HS-5 (cell line): ENCODE results near the gene CNTNAP2.

ENCODE experiments used
- DNase-seq: peaks from one replicate; pipeline ENCODE4 v3.0.0-alpha.2; 2012; ENCODE audit warnings: low read depth

Gene CNTNAP2

GRCh38 chr7:148211740-148212151 is 2095.1 kb downstream of the CNTNAP2 start:
- no peak for DNase-seq

- DNase-seq, result no peak
Observed at GRCh38 chr7:148212731-148213130, 2096.1 kb downstream of the CNTNAP2 start.

- no peak for DNase-seq
Observed at GRCh38 chr7:148214101-148214500, 2097.5 kb downstream of the CNTNAP2 start.

- DNase-seq, result no peak
Observed at GRCh38 chr7:148218603-148219002, 2102.0 kb downstream of the CNTNAP2 start.

- no peak for DNase-seq
Observed at GRCh38 chr7:148222721-148223120, 2106.1 kb downstream of the CNTNAP2 start.

GRCh38 chr7:148223160-148223559 is 2106.6 kb downstream of the CNTNAP2 start:
- no peak for DNase-seq

GRCh38 chr7:148223738-148224137 is 2107.1 kb downstream of the CNTNAP2 start:
- DNase-seq, result no peak

GRCh38 chr7:148230296-148230695 is 2113.7 kb downstream of the CNTNAP2 start:
- no peak for DNase-seq

- DNase-seq, result no peak
Observed at GRCh38 chr7:148230883-148231282, 2114.3 kb downstream of the CNTNAP2 start.

GRCh38 chr7:148232784-148233183 is 2116.2 kb downstream of the CNTNAP2 start:
- DNase-seq, result no peak

- DNase-seq, result no peak
Observed at GRCh38 chr7:148234715-148235114, 2118.1 kb downstream of the CNTNAP2 start.

- no peak for DNase-seq
Observed at GRCh38 chr7:148238761-148239325, 2122.2 kb downstream of the CNTNAP2 start.

- no peak for DNase-seq
Observed at GRCh38 chr7:148241700-148242293, 2125.2 kb downstream of the CNTNAP2 start.

GRCh38 chr7:148242294-148242821 is 2125.8 kb downstream of the CNTNAP2 start:
- no peak for DNase-seq

- no peak for DNase-seq
Observed at GRCh38 chr7:148245381-148245780, 2128.8 kb downstream of the CNTNAP2 start.

GRCh38 chr7:148253629-148254028 is 2137.0 kb downstream of the CNTNAP2 start:
- no peak for DNase-seq

- DNase-seq, result no peak
Observed at GRCh38 chr7:148255333-148255732, 2138.7 kb downstream of the CNTNAP2 start.

GRCh38 chr7:148256433-148256832 is 2139.8 kb downstream of the CNTNAP2 start:
- DNase-seq, result no peak

GRCh38 chr7:148260599-148260998 is 2144.0 kb downstream of the CNTNAP2 start:
- DNase-seq, result no peak

- no peak for DNase-seq
Observed at GRCh38 chr7:148261523-148261922, 2144.9 kb downstream of the CNTNAP2 start.

GRCh38 chr7:148261996-148262688 is 2145.5 kb downstream of the CNTNAP2 start:
- no peak for DNase-seq

GRCh38 chr7:148262721-148263229 is 2146.2 kb downstream of the CNTNAP2 start:
- no peak for DNase-seq

- no peak for DNase-seq
Observed at GRCh38 chr7:148264933-148265557, 2148.4 kb downstream of the CNTNAP2 start.
